ENCODE results near the gene FRMD4A. TPM values are rescaled to one million over a fixed set of nuclear protein-coding genes. Genes with fewer than 3 reads are reported as not detected.
"Not testable (repeated sequence)": the region's sequence is repeated elsewhere in the genome, so short reads cannot be mapped to it uniquely, and the experiment has no call there.

The FRMD4A gene
- polyA plus RNA-seq, 1 donor = 35.1 TPM

DNA sequence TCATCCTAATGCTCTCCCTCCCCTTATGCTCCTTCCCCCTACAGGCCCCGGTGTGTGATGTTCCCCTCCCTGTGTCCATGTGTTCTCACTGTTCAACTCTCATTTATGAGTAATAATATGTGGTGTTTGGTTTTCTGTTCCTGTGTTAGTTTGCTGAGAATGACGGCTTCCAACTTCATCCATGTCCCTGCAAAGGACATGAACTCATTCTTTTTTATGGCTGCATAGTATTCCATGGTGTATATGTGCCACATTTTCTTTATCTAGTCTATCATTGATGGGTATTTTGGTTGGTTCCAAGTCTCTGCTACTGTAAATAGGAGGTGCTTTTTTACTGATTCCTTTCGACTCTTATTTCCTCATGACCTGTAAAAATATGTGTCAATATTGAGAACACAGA lies 92.1 kb downstream of the FRMD4A start:
- DNase-seq = not testable (repeated sequence)

DNA sequence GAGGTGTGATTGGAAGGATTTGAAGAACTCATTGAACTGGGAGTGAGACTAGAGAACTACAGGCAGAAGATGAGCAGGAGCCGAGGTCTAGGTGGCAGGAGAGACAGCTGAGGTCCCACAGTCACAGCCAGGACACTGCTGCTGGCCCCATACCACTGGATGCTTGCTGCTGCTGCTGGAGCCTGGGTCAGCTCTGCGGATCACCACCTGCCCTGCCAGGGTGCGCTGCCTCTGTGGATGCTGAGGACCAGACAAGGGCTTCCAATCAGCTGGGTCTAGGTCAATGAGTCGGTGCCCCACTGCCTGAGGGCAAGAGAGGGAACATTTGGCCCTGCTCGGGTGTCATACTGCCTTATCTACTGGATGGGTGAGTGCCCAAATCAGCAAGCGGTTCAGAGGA lies 94.4 kb downstream of the FRMD4A start:
- DNase-seq = no peak

- no peak for DNase-seq
Measured at GRCh38 chr10:14235566-14236195, 95.0 kb downstream of the FRMD4A start.

- no peak for DNase-seq
Measured at GRCh38 chr10:14233566-14233965, 97.2 kb downstream of the FRMD4A start.

GRCh38 chr10:14228798-14229197 lies 101.9 kb downstream of the FRMD4A start:
- DNase-seq = not testable (repeated sequence)

DNA sequence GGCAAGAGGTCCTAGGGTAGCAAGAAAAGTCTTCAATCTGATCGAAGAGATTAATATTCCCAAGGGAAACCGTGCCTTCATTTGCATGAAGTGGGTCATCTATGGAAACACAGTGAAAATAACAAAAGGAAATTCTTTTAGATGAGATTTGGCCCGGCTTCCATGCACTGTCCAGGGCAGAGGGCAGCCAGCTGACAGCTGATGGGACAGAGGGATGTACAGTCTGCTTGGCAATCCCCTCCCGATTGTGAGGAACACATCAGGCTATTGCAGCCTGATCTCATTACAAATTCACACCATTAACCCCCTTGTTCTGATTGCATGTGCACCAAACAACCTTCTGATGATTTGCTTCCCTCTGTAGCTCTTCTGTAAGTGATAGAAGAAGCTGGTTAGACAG lies 105.3 kb downstream of the FRMD4A start:
- no peak for DNase-seq

DNA sequence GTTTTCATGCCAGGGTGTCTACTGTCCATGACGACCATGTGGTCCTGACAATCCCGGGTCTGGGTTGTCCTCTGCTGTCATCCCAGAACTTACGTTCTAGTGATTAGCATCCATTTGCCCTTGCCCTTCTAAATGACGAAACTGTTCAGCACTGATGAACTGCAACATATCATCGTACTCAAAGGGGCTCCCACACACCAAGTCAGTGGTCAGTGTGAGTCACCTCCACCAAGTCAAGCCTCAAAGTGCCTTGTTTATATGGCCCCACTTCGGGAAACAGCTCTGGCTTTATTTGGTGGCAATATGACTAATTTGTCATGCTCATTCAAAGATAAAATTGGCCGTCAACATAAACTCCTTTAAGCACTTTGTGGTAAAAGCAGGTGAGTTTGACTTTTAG lies 110.7 kb downstream of the FRMD4A start:
- no peak for DNase-seq

- DNase-seq = no peak
Measured at GRCh38 chr10:14219411-14219810, 111.3 kb downstream of the FRMD4A start.

DNA sequence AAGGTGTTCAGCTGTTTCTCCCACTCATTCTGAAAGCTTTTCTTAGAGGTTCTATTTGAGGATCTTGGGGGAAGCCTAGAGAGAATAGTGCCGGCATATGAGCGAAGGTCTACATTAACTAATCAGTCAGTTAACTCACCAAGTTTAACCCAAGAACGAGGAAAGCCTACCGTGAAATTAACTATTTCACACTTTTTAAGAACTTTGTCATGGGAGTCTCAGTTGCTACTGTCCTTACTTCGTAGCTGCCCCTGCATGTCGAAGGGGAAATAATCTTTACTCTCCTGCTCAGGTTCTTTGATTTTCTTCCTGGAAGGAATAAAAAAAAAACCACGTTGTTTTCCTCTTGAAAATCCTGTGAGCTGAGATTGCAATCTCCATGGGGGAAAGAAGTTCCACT lies 115.1 kb downstream of the FRMD4A start:
- no peak for DNase-seq

- not testable (repeated sequence) for DNase-seq
Measured at GRCh38 chr10:14213703-14214102, 117.0 kb downstream of the FRMD4A start.

DNA sequence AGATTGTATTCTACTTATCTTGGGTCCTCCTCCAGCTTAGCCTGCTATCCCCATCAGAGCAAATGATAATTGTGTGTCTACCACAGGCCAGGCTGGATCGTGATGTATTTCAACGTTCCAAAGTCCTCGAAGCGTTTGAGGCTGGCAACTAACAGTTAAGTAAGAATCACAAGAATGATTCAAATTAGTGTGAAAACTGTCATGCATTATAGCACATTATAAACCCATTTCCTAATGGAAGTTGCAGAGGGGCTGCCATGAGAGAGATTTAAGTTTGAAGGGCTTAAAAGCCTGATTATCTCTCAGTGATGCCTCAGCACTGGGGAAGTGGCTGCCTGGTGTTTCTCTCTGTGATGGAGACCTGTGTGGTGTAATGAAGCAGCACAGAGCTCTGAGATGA lies 119.1 kb downstream of the FRMD4A start:
- DNase-seq = no peak

DNA sequence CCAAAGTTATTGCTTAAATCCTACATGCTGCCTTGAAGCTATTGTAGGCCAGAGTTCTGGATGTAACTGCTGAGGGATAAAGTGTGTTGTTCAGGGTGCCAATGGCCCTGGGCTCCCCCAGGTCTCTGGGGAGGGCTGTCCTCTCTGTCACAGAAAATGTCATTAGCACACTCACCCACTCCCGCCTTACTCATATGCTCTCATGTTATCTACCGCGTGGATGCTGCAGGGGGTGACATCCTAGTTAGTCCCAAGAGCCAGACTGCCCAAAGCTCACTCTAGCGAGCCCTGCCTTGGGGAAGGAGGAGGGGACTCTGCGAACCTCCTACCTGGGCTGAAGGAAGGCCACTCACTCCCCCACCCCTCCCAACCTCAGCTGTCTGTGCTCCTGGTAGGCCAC lies 122.5 kb downstream of the FRMD4A start:
- DNase-seq = no peak

DNA sequence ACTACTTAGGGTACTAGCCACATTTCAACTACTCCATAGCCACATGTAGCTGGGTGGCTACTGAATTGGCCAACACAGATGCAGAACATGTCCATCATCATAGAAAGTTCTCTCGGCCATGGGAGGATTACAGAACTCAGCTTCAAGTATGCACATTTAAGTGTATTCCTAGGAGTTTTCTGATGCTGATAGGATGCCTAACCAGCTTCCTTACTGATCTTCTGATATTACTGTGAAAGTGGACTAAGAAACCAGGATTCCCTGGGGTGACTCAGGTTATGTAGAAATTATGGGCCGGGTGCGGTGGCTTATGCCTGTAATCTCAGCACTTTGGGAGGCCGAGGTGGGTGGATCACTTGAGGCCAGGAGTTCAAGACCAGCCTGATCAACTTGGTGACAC lies 125.5 kb downstream of the FRMD4A start:
- no peak for DNase-seq

DNA sequence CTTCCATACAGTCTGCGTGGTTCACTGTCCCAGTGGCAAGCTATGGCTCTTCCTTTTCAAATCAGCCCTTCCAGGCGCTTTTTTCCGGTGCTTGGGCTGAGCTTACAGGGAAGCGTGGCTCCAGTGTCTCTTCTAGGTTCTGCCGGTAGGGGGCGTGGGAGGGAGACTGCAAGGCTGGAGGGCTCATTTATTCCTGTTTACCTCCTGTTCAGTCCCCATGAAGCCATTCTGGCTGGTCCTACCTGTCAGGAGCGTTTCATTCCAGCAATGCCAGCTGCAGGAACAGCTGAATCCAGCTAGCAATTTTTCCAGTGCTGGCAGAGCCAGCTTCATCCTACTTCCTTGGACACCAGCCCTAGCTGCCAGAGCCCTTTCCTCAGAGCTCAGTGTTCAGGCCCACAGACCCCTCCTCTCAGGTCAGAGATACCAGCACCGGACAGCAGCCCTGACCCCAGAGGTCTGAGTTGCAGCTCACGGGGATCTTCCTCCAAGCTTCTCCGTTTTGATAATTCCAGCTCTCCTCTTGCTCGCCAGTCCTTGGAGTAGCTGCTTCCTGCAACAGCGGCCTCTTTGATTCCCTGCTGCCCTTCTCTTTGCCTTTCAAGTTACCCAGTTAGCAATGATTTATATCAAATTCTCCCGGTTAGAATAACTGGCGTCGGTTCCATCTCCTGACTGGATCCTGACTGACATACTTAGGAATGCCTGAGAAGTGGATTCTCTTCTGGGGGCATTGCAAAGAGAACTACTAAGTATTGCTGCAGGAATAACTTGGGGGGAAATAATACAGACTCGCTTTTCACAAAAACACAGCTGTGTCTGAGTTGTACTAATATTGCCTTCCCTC lies 129.8 kb downstream of the FRMD4A start:
- no peak for DNase-seq

DNA sequence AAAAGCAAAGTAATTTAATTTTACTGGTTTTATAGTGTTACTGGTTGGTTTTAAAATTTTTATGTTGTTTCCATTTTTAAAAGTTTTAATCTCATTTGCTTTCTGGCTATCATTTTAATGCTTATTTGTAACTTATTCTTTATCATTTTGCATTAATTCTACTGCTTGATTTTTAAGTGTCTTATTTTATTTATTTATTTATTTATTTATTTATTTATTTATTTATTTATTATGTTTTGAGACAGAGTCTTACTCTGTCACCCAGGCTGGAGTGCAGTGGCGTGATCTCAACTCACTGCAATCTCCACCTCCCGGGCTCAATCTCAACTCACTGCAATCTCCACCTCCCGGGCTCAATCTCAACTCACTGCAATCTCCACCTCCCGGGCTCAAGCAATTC lies 131.6 kb downstream of the FRMD4A start:
- DNase-seq = not testable (repeated sequence)

GRCh38 chr10:14198078-14198477 lies 132.6 kb downstream of the FRMD4A start:
- no peak for DNase-seq

- DNase-seq = no peak
Measured at GRCh38 chr10:14196113-14196512, 134.6 kb downstream of the FRMD4A start.

DNA sequence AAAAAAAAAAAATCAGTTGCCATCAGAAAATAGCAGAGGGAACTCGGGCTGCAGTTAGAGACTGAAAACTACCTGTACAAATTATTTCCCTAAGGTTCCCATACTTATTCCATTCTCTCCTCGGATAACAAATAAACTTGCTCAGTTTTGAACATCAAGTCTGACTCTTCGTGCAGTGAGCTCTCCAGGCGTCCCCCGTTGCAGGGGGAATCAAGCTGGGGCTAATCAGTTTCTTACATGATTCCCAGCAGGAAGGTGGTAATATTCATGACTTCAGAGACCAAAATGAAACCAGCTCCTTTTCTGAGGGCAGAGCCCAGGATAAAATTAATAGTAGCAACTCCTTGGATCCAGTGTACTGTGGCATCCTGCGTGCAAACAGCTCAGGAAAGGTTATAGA lies 135.3 kb downstream of the FRMD4A start:
- DNase-seq = no peak

GRCh38 chr10:14192746-14193145 lies 138.0 kb downstream of the FRMD4A start:
- no peak for DNase-seq

- DNase-seq = no peak
Measured at GRCh38 chr10:14191871-14192270, 138.9 kb downstream of the FRMD4A start.

GRCh38 chr10:14191407-14191806 lies 139.3 kb downstream of the FRMD4A start:
- DNase-seq = no peak

GRCh38 chr10:14190702-14191101 lies 140.0 kb downstream of the FRMD4A start:
- DNase-seq = no peak

- DNase-seq = no peak
Measured at GRCh38 chr10:14186245-14186644, 144.5 kb downstream of the FRMD4A start.

All from hindlimb muscle (tissue), 1 donor.